AG04449 (cell line): Measurements from ENCODE around the gene CHMP1B.

Experiments used
- CTCF ChIA-PET: fragments of 350-600 bp; formaldehyde crosslinking; extraction: SDS; loops from one replicate; lab custom pipeline; 2021; ENCODE audit warnings: antibody characterized with exemption; lab: Yijun Ruan, JAX
- POLR2A ChIA-PET: fragments of 400-600, 350-600 bp; formaldehyde crosslinking; extraction: SDS; loops from one replicate; lab custom pipeline; 2020; ENCODE audit warnings: antibody characterized with exemption, inconsistent platforms; lab: Yijun Ruan, JAX
- DNase-seq: peaks from one replicate; pipeline ENCODE4 v3.0.0-alpha.2; 2010; ENCODE audit warnings: low read depth, low spot score
- H3K4me3 ChIP-seq: 2 replicates; pipeline ENCODE4 v1.5.1; 2011; ENCODE audit warnings: low read depth, mild to moderate bottlenecking, control low read depth, low read length
- TF ChIP-seq, protein P1 (sequence below): IDR thresholded peaks from one replicate; pipeline ENCODE4 v1.5.1; 2011; ENCODE audit warnings: mild to moderate bottlenecking, moderate library complexity, low read length, control low read depth, inconsistent platforms; ENCODE audit not compliant: insufficient read depth; ENCODE audit errors: missing control alignments

The CHMP1B gene

DNA sequence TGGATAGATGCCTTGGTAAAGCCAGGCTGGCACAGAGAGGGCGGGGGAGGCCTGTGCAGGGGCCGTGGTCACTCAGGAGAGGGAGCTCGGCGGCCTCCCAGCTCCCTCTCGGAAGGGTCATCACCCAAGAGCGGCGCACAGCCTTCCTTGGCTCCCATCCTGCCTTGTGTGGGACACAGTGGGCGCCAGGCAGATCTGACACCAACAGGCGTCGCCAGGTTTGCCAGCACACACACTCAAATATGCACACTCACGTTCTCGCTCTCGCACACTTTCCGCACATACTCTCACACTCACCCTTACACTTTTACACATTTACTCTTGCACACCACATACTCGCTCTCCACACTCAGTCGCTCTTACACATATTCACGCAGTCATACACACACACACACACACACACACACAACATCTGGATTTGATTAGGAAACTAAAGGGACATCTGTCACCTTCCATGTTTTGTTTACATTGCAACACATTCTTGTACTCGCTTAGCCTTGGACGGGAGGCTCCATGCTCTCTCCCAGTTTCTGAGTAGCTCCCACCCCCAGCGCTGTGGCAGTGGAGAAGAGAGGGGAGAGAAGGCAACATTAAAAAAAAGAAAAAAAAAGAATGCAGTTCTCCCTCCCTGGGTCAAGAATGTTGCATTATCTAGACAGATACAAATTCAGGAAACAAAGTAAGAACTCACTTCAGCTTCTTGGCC lies 10.5 kb downstream of the CHMP1B start:
- no peak overlapping the region for H3K4me3 ChIP-seq
- POLR2A ChIA-PET: no interaction called here
- CTCF ChIA-PET: no interaction called here
- TF ChIP-seq, protein P1, sequence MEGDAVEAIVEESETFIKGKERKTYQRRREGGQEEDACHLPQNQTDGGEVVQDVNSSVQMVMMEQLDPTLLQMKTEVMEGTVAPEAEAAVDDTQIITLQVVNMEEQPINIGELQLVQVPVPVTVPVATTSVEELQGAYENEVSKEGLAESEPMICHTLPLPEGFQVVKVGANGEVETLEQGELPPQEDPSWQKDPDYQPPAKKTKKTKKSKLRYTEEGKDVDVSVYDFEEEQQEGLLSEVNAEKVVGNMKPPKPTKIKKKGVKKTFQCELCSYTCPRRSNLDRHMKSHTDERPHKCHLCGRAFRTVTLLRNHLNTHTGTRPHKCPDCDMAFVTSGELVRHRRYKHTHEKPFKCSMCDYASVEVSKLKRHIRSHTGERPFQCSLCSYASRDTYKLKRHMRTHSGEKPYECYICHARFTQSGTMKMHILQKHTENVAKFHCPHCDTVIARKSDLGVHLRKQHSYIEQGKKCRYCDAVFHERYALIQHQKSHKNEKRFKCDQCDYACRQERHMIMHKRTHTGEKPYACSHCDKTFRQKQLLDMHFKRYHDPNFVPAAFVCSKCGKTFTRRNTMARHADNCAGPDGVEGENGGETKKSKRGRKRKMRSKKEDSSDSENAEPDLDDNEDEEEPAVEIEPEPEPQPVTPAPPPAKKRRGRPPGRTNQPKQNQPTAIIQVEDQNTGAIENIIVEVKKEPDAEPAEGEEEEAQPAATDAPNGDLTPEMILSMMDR: no peak
- no peak for DNase-seq

DNA sequence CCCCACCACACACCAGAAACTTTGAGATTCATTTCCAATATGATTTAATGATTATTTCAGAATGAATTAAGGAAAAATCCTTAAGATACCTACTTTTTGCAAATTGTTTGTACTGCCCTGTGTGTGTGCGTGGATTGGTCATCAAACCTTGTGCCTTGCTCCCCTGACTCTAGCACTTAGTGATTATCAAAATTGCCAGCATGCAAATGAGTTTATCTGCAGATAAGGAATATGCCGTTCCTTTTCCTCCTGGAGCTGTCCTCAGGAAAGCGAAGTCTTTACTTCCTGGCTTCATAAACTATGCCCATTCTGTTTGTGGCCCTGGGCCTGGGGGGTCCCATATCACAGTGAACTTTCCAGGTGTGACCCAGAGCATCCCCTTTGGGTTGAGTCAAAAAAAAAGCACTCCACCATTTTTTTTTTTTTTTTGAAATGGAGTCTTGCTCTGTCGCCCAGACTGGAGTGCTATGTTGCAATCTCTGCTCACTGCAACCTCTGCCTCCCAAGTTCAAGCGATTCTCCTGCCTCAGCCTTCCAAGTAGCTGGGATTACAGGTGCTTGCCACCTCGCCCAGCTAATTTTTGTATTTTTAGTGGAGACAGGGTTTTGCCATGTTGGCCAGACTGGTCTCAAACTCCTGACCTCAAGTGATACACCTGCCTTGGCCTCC lies 11.4 kb downstream of the CHMP1B start:
- ChIA-PET POLR2A (no interaction called here), CTCF (no interaction called here)
- TF ChIP-seq, protein P1: no peak
- no peak for DNase-seq
- H3K4me3 ChIP-seq: no peak overlapping the region

DNA sequence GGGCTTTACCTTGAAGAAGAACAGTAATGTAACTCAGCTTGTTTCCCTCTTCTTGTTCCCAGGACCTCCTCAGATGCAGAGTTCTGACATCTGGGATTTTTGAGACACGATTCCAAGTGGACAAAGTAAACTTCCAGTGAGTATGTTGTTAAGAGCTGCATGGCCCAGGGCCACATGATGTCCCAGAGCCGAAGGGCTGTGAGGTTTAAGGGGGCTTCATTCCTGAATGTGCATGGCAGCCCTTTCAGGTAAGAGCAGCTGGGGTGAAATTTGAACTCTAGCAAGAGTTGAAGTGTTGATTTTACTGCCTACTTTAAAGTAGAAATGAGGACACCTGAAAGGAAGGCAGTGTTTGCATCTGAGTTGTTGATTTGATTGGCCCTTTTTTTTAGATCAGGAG lies 13.3 kb downstream of the CHMP1B start:
- ChIA-PET CTCF (no interaction called here), POLR2A (no interaction called here)
- H3K4me3 ChIP-seq: no peak overlapping the region
- no peak for DNase-seq
- TF ChIP-seq, protein P1: no peak

DNA sequence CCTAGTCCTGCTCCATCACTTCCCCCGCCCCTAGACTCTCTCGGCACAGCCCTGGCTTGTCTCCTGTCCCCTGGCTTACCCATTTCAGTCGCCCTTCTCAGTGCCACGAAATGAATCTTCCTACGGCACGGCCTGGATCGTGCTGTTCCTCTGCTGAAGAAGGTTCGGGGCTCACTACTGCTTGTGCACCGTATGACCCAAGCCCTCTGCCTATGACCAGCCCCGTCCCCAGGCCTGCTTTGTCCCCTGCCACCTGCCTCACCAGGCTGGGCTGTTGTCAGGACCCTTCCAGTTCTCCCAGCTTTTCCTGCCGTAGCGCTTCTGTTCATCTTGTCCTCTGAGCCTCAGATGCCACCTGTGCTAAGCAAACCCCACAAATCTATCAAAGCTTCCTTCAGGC lies 13.9 kb downstream of the CHMP1B start:
- TF ChIP-seq, protein P1: no peak
- no peak for DNase-seq
- ChIA-PET CTCF (no interaction called here), POLR2A (no interaction called here)
- H3K4me3 ChIP-seq: no peak overlapping the region

DNA sequence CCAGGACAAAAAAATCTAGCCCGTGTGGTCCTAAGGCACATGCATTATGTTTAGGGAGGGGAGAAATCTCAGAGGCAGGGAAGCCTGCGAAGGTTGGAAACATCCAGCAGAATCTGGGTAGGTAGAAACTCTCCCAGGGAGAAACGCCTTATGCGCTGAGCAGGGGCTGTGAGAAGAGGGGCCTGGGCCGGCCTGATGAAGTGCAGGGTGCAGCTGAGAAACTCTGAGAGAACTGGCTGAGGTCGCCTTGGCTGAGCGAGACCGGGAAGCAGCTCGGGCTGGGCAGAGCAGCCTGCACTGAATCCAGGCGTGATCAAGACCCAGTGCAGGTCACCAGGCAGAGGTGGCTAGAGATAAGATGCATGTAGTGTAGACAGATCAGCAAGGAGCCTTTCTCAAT lies 15.1 kb downstream of the CHMP1B start:
- ChIA-PET POLR2A (no interaction called here), CTCF (no interaction called here)
- TF ChIP-seq, protein P1: no peak
- H3K4me3 ChIP-seq: no peak overlapping the region
- no peak for DNase-seq

DNA sequence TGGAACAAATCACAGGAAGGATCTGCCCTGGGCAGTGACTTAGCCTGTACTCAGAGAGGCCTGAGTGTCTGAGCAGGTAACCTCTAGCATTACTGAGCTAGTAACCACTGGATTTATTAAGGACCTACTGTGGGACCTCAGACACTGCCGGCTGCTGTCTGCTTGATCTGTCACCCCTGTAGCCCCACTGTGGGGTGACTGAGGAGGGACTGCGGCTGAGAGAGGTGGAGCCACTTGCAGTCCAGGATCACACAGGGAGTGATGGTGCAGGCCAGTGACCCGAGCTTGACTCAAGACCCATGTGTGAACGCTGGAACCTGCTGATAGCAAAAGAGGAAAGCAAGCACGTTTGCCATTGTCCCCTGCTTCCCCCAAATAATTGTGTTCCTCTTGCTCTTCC lies 15.6 kb downstream of the CHMP1B start:
- ChIA-PET CTCF (no interaction called here), POLR2A (no interaction called here)
- DNase-seq: no peak
- H3K4me3 ChIP-seq: no peak overlapping the region
- TF ChIP-seq, protein P1: no peak
